ENCODE results near the gene MIB1. TPM values are rescaled to one million over a fixed set of nuclear protein-coding genes. Genes with fewer than 3 reads are reported as not detected.

The MIB1 gene
- total and polyA plus RNA-seq, 10 of the 15 experiments (the other 5 are each of a cell fraction or from before 2014, with no cell fraction given): 2.3 to 27.5 (median 10.4) TPM

- TF ChIP-seq ZBTB40 (IDR thresholded peaks at IDR 0.05; ENCODE audit: borderline replicate concordance) (peak; percentile 48; the same call in 1 of the 2 replicates), IKZF1 (conservative IDR thresholded peaks at IDR 0.05) (peak; percentile 52; the same call in 1 of the 2 replicates), GABPA (IDR thresholded peaks at IDR 0.05; ENCODE audit: low read depth) (no peak), ZNF274 (IDR thresholded peaks at IDR 0.05; ENCODE audit: insufficient read depth, insufficient read length) (no peak), RELB (IDR thresholded peaks at IDR 0.05; ENCODE audit: low read depth) (peak; percentile 28; the same call in 1 of the 2 replicates)
These were observed 21.0 kb downstream of the MIB1 start (continued) for GRCh38 chr18:21761471-21762115.
